ENCODE results near the gene PAX7. TPM values are rescaled to one million over a fixed set of nuclear protein-coding genes. Genes with fewer than 3 reads are reported as not detected.

The PAX7 gene
- total RNA-seq, 2 experiments from 2014 or later, result not detected

- H3K27me3 Mint-ChIP-seq, result peaks cover 49% of the 10 kb centered on the region
- DNase-seq, result no peak
- no peaks in the 10 kb centered on the region for H3K4me1 Mint-ChIP-seq
- no peak overlapping the region for H3K4me3 Mint-ChIP-seq
- no peaks in the 10 kb centered on the region for H3K36me3 Mint-ChIP-seq
- H3K9me3 Mint-ChIP-seq, result no peaks in the 10 kb centered on the region
- no peak overlapping the region for H3K27ac Mint-ChIP-seq
Measured at GRCh38 chr1:18773753-18774152, 143.1 kb downstream of the PAX7 start.

GRCh38 chr1:18775341-18775740, 144.7 kb downstream of the PAX7 start:
- H3K9me3 Mint-ChIP-seq, result no peaks in the 10 kb centered on the region
- no peaks in the 10 kb centered on the region for H3K36me3 Mint-ChIP-seq
- peaks cover 41% of the 10 kb centered on the region for H3K27me3 Mint-ChIP-seq
- no peak overlapping the region for H3K27ac Mint-ChIP-seq
- no peak overlapping the region for H3K4me3 Mint-ChIP-seq
- DNase-seq, result no peak
- H3K4me1 Mint-ChIP-seq, result no peaks in the 10 kb centered on the region

DNA sequence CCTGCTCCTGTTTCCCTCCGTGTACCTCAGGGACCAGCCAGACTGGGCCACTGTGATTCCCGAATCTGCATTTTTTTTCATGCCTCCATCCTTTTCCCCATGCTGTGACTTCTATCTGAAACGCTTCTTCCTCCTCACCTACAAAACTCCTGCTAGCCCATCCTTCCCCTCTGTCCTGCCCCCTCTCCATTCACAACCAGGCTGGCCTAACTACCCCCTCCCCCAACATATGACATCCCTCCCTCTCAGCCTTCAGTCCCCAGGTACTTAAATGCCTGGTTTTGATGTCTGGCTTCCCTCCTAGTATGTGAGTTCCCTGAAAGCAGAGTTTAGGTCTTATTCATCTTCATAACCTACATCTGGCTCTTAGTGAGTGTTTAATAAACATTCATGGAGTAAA, 146.1 kb downstream of the PAX7 start:
- Mint-ChIP-seq H3K36me3 (no peaks in the 10 kb centered on the region), H3K27me3 (peaks cover 38% of the 10 kb centered on the region), H3K27ac (no peak overlapping the region)

DNA sequence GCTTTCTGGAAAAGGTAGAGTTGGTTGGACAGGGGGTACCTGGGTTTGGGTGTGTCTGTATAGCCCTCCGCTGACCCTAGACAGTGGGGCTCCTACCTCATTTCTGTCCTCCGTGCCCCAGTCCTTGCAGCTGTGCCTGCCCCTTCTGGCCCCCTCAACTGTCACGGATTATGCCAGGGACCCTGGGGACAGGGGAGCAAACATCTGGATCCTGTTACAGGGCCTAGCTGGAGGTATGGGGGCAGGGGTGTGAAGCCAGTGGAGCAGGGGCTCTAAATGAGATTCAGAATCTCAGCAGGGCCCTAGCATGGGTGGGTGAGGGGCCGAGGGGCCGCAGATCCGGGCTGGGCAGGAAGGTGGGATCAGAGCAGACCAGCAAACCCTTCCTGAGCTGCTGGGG, 147.8 kb downstream of the PAX7 start:
- Mint-ChIP-seq H3K27ac (no peak overlapping the region), H3K36me3 (no peaks in the 10 kb centered on the region), H3K9me3 (no peaks in the 10 kb centered on the region), H3K4me1 (no peaks in the 10 kb centered on the region), H3K27me3 (peaks cover 42% of the 10 kb centered on the region), H3K4me3 (no peak overlapping the region)
- DNase-seq, result no peak

More for the DNA sequence above, 146.1 kb downstream of the PAX7 start:
- Mint-ChIP-seq H3K4me1 (no peaks in the 10 kb centered on the region), H3K9me3 (no peaks in the 10 kb centered on the region), H3K4me3 (no peak overlapping the region)
- no peak for DNase-seq

DNA sequence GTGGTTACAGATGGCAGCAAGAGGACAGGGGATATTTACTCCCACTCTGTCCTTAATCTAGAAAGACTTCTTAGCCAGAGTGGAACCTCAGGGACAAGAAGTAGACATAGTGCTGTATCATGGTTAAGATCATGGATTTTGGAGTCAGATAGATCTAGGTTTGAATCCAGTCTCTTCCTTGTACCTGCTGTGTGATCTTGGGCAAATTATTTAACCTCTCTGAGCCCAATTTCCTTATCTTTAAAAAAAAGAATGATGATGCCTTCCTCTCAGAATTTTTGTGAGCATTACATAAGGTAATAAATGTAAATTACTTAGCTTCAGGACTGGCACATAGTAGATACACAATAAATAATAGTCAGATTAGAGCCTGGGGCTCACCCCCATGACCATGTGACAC, 150.4 kb downstream of the PAX7 start:
- no peak for DNase-seq
- Mint-ChIP-seq H3K27me3 (peaks cover 54% of the 10 kb centered on the region), H3K27ac (no peak overlapping the region), H3K36me3 (no peaks in the 10 kb centered on the region), H3K4me1 (no peaks in the 10 kb centered on the region), H3K9me3 (no peaks in the 10 kb centered on the region), H3K4me3 (no peak overlapping the region)

- no peaks in the 10 kb centered on the region for H3K9me3 Mint-ChIP-seq
- H3K27ac Mint-ChIP-seq, result no peak overlapping the region
Measured at GRCh38 chr1:18783705-18784481, 153.2 kb downstream of the PAX7 start.

DNA sequence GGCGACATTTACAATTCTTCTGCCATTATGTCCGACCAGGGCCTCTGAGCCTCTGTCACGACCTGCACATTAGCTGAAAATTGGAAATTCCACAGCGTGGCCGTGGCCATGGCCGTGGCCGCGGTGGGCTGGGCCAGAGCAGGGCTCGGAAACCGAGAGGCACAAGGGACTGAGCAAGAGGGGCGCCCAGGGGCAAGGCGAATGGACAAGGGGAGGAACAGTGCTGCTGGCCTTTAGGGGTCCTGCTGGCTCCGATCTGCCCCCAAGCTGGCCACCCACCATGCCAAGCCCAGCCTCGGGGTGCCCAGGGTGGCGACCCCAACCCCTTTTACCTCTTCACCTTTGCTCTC, 153.8 kb downstream of the PAX7 start:
- no peaks in the 10 kb centered on the region for H3K9me3 Mint-ChIP-seq
- peaks cover 43% of the 10 kb centered on the region for H3K27me3 Mint-ChIP-seq
- no peaks in the 10 kb centered on the region for H3K4me1 Mint-ChIP-seq
- no peak for DNase-seq
- H3K27ac Mint-ChIP-seq, result no peak overlapping the region
- H3K4me3 Mint-ChIP-seq, result no peak overlapping the region
- no peaks in the 10 kb centered on the region for H3K36me3 Mint-ChIP-seq

More at GRCh38 chr1:18783705-18784481, 153.2 kb downstream of the PAX7 start:
- Mint-ChIP-seq H3K36me3 (no peaks in the 10 kb centered on the region), H3K4me3 (no peak overlapping the region), H3K27me3 (peaks cover 44% of the 10 kb centered on the region), H3K4me1 (no peaks in the 10 kb centered on the region)
- DNase-seq, result no peak

DNA sequence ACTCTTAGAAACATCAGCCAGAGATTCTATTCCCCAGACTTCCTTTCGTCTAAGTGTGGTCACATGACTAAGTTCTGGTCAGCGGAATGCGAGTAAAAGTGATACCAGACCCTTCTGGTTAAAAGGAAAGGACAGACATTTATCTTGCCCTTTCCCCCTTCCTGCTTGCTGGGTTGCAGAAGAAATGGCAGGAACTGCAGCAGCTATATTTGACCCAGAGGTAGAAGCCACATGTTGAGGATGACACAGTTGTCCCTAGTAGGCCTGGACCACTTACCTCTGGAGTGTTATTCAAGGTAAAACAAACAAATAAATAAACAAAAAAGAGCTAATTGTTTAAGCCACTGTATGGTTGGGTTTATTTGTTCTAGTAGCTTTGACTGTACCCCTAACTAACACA, 155.5 kb downstream of the PAX7 start:
- Mint-ChIP-seq H3K27me3 (peaks cover 55% of the 10 kb centered on the region), H3K4me3 (no peak overlapping the region), H3K27ac (no peak overlapping the region), H3K36me3 (no peaks in the 10 kb centered on the region), H3K4me1 (no peaks in the 10 kb centered on the region), H3K9me3 (no peaks in the 10 kb centered on the region)
- no peak for DNase-seq

DNA sequence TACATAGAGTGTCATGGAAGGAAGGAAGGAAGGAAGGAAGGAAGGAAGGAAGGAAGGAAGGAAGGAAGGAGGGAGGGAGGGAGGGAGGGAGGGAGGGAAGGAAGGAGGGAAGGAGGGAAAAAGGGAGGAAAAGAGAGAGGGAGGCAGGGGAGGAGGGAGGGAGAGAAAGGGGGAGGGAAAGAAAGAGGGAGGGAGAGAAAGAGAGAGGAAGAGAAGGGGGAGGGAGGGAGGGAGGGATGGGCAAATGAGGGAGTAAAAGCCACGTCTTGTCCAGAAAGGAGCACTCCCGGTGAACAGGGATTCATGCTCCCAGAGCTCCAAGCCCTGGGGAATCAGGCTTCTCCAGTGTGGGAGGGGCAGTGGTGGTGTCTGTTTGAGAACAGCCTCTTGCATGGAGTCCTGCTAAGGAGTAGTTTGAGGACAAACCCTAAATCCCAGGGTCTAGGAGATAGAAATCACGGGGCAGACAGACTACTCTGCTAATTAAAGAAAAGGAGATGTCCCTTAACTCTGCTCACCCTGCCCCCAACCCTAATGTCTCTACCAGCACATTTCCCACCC, 157.3 kb downstream of the PAX7 start:
- no peak overlapping the region for H3K27ac Mint-ChIP-seq
- no peaks in the 10 kb centered on the region for H3K36me3 Mint-ChIP-seq
- H3K9me3 Mint-ChIP-seq, result no peaks in the 10 kb centered on the region
- no peaks in the 10 kb centered on the region for H3K4me1 Mint-ChIP-seq
- DNase-seq, result no peak
- no peak overlapping the region for H3K4me3 Mint-ChIP-seq
- H3K27me3 Mint-ChIP-seq, result peaks cover 51% of the 10 kb centered on the region

GRCh38 chr1:18789246-18789645, 158.6 kb downstream of the PAX7 start:
- H3K27ac Mint-ChIP-seq, result no peak overlapping the region
- H3K36me3 Mint-ChIP-seq, result no peaks in the 10 kb centered on the region
- no peak for DNase-seq
- H3K4me1 Mint-ChIP-seq, result no peaks in the 10 kb centered on the region
- peaks cover 48% of the 10 kb centered on the region for H3K27me3 Mint-ChIP-seq
- no peak overlapping the region for H3K4me3 Mint-ChIP-seq
- H3K9me3 Mint-ChIP-seq, result no peaks in the 10 kb centered on the region

DNA sequence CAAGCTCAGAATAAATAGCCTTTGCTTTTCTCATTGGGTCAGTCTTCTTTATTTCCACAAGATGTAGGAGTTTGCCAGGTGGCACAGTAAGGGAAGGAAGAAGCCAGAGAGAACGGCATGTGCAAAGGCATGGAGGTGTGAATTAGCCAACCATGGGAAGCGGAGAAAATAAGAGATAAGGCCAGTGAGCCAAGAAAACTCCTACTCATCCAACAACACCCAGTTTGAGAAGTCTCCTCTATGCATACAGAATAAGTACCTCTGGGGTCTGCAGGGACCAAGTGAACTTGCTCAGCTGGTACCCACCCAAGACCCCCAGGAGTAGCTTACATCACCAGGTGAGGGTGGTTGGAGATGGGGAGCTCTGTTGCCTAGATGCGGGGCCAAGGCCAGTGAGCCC, 162.1 kb downstream of the PAX7 start:
- Mint-ChIP-seq H3K36me3 (no peaks in the 10 kb centered on the region), H3K27ac (no peak overlapping the region), H3K27me3 (peaks cover 38% of the 10 kb centered on the region), H3K9me3 (no peaks in the 10 kb centered on the region), H3K4me1 (no peaks in the 10 kb centered on the region), H3K4me3 (no peak overlapping the region)
- DNase-seq, result no peak

- no peaks in the 10 kb centered on the region for H3K4me1 Mint-ChIP-seq
- H3K27me3 Mint-ChIP-seq, result peaks cover 37% of the 10 kb centered on the region
- H3K27ac Mint-ChIP-seq, result no peak overlapping the region
- H3K36me3 Mint-ChIP-seq, result no peaks in the 10 kb centered on the region
- no peaks in the 10 kb centered on the region for H3K9me3 Mint-ChIP-seq
- H3K4me3 Mint-ChIP-seq, result no peak overlapping the region
- DNase-seq, result no peak
Measured at GRCh38 chr1:18793164-18793563, 162.5 kb downstream of the PAX7 start.

DNA sequence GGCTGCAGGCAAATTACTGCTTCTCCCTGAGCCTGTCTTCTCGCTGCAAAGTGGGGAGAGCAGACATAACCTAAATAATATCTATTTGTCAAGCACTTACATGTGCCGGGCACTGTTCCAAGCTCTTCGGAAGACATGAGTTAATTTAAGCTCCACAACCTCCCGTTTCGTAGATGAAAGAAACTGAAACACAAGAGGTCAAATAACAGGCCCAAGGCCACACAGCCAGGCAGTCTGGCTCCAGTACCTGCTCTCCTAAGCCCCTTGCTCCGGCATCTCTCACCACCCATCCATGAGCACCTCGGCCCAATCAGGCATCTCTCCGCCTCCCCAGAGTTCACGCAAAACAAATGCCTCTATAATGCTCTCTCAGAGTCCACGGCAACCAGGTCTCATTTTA, 163.4 kb downstream of the PAX7 start:
- H3K27me3 Mint-ChIP-seq, result peaks cover 37% of the 10 kb centered on the region
- no peak overlapping the region for H3K27ac Mint-ChIP-seq
- no peak for DNase-seq
- H3K9me3 Mint-ChIP-seq, result no peaks in the 10 kb centered on the region
- H3K4me1 Mint-ChIP-seq, result no peaks in the 10 kb centered on the region
- no peaks in the 10 kb centered on the region for H3K36me3 Mint-ChIP-seq
- H3K4me3 Mint-ChIP-seq, result no peak overlapping the region

DNA sequence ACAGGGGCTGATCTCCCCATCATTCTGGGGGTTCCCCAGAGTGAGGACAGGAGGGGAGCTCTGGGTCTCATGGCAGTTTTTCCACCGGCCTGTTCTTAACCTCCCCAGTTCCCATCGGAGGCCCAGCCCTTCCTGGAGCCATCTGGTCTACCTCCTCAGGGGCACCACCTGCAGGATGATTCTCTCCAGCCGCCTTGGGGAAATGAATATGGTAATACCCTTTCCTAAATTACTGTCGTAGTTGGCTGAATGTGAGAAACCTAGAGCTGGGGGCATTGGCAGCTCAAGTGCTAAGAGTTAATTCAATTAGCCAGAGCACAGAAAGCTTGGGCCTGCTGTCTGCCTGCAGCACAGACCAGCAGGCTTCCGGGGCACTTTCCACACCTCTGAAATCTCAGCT, 163.9 kb downstream of the PAX7 start:
- Mint-ChIP-seq H3K27ac (no peak overlapping the region), H3K36me3 (no peaks in the 10 kb centered on the region), H3K4me1 (no peaks in the 10 kb centered on the region), H3K4me3 (no peak overlapping the region), H3K9me3 (no peaks in the 10 kb centered on the region), H3K27me3 (peaks cover 35% of the 10 kb centered on the region)
- DNase-seq, result no peak

GRCh38 chr1:18795002-18795689, 164.5 kb downstream of the PAX7 start:
- H3K27me3 Mint-ChIP-seq, result peaks cover 29% of the 10 kb centered on the region
- no peak for DNase-seq
- no peaks in the 10 kb centered on the region for H3K4me1 Mint-ChIP-seq
- no peaks in the 10 kb centered on the region for H3K36me3 Mint-ChIP-seq
- H3K9me3 Mint-ChIP-seq, result no peaks in the 10 kb centered on the region
- H3K4me3 Mint-ChIP-seq, result no peak overlapping the region
- no peak overlapping the region for H3K27ac Mint-ChIP-seq

GRCh38 chr1:18796950-18797349, 166.3 kb downstream of the PAX7 start:
- Mint-ChIP-seq H3K4me3 (no peak overlapping the region), H3K4me1 (no peaks in the 10 kb centered on the region), H3K36me3 (no peaks in the 10 kb centered on the region), H3K27me3 (peaks cover 18% of the 10 kb centered on the region), H3K9me3 (no peaks in the 10 kb centered on the region), H3K27ac (no peak overlapping the region)
- no peak for DNase-seq

Data from activated naive CD8-positive, alpha-beta T cell treated with anti-CD3 and anti-CD28 coated beads for 36 hours (primary cell).